GM18526 (cell line): ENCODE measurements around the gene PCGF6.
A peak's percentile ranks its signal among the peaks of the same experiment; 100 is the strongest.

Experiments used
- POLR2A ChIP-seq: IDR thresholded peaks from 3 replicates; pipeline ENCODE4 v1.6.1; 2011; ENCODE audit not compliant: insufficient read length; ENCODE audit errors: extremely low read depth

PCGF6 gene

GRCh38 chr10:103350517-103351260 is at the start of gene PCGF6:
Gene PCGF6 (minus strand): TSS chr10:103351140. CDS start chr10:103351066, 74 bp downstream.
- TF ChIP-seq POLR2A = peak; percentile 39

GRCh38 chr10:103397191-103397825 is 46.4 kb upstream of the PCGF6 start:
- TF ChIP-seq POLR2A = no peak

GRCh38 chr10:103396789-103397087 is 45.8 kb upstream of the PCGF6 start:
- no peak for TF ChIP-seq POLR2A

- TF ChIP-seq POLR2A = peak; percentile 94
These were observed 45.3 kb upstream of the PCGF6 start, which contains the start of the genes ATP5MK and PDCD11 for GRCh38 chr10:103396067-103396788. Gene ATP5MK (minus strand): TSS chr10:103396475. CDS start chr10:103392457, 4,018 bp downstream. Gene PDCD11 (plus strand): TSS chr10:103396626. CDS start chr10:103398427, 1,801 bp downstream.

GRCh38 chr10:103395754-103396066 is 44.8 kb upstream of the PCGF6 start:
- no peak for TF ChIP-seq POLR2A

- no peak for TF ChIP-seq POLR2A
These were observed 43.2 kb upstream of the PCGF6 start for GRCh38 chr10:103394180-103394579.

- no peak for TF ChIP-seq POLR2A
These were observed 31.8 kb upstream of the PCGF6 start for GRCh38 chr10:103382769-103383168.

GRCh38 chr10:103374263-103374662 is 23.3 kb upstream of the PCGF6 start:
- TF ChIP-seq POLR2A = no peak

GRCh38 chr10:103373544-103373943 is 22.6 kb upstream of the PCGF6 start:
- no peak for TF ChIP-seq POLR2A

GRCh38 chr10:103367782-103368518 is 17.0 kb upstream of the PCGF6 start, which contains the start of gene TAF5:
Gene TAF5 (plus strand): TSS chr10:103367976. CDS start chr10:103367990, 14 bp downstream.
- TF ChIP-seq POLR2A = peak; percentile 91

- TF ChIP-seq POLR2A = no peak
These were observed 16.4 kb upstream of the PCGF6 start for GRCh38 chr10:103367379-103367781.

- no peak for TF ChIP-seq POLR2A
These were observed 5.1 kb upstream of the PCGF6 start for GRCh38 chr10:103355906-103356599.

- no peak for TF ChIP-seq POLR2A
These were observed 2.3 kb upstream of the PCGF6 start for GRCh38 chr10:103353281-103353680.

- no peak for TF ChIP-seq POLR2A
These were observed 794 bp downstream of the PCGF6 start for GRCh38 chr10:103350175-103350516.

- no peak for TF ChIP-seq POLR2A
These were observed 14.6 kb downstream of the PCGF6 start for GRCh38 chr10:103336370-103336769.
